NOMO-1 (cell line): ENCODE measurements around the gene EIF4E1B.
A peak's percentile ranks its signal among the peaks of the same experiment; 100 is the strongest.

Experiments used
- DNase-seq, 2 experiments: peaks; one replicate each; lab custom pipeline; 2025; ENCODE audit not compliant: unreplicated experiment in 2 of 2; lab: John Stamatoyannopoulos, UW

EIF4E1B gene

DNA sequence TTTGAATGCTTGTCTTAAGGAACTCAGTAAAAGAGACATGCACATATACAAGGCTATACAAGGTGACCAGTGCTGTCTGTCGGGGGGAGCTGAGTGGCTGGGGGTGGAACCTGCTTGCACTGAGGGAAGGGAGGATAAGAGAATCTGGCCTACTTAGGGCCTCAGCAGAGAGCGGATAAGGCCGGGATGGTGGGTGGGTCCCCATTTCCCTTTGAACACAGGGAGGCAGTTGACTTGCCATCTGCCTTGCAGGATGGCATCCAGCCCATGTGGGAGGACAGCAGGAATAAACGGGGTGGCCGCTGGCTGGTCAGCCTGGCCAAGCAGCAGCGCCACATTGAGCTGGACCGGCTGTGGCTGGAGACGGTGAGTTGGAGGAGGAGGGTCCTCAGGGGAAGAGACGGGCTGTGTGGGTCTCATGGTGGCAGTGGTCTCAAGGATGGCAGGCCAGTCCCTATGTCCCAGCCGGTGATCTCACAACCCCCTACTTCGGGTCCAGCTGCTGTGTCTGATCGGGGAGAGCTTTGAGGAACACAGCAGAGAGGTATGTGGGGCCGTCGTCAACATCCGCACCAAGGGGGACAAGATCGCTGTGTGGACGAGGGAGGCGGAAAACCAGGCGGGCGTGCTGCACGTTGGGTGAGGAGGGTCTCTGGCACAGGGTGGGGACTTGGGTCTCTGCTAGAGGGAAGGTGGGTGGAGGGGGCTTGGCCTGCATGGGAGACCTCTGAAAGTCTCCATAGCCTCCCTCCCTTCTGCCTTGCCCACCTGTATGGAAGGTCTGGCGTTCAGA, 14.6 kb downstream of the EIF4E1B start:
- no peak for DNase-seq

DNA sequence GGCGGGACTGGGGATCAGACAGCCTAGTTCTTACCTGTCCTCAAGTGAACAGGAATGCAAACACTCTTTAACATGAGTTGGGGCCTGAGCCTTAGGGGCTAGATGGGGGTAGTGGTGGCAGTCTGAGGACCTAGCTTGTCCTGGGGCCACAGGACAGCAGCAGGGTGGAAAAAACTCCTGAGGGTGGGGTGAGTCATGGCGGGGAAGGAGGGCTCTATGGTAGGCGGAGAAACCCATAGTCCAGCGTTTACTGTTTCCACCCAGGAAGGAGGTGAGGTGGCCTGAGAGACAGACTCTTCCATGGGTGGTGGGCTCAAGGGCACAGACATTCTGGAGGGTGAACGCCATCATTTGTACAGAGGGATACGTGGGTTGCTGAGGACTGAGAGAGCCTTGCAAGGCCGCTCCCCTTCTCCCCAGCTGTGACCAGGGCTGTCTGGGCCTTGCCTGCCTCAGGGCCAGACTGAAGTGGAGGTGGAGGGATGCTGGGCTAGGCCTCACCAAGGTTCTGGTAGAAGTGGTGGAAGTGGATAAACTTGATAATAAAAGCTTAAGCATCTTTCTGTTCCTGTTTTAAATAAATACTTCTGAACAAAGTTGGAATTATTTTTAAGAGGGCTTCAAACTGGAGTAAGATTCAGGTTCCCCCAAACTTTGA, 15.7 kb downstream of the EIF4E1B start:
- DNase-seq: no peak

- DNase-seq: no peak
These were observed 16.2 kb downstream of the EIF4E1B start for GRCh38 chr5:176646707-176647029.

GRCh38 chr5:176647030-176647842, 16.8 kb downstream of the EIF4E1B start, which contains the start of gene TSPAN17:
TSPAN17 (plus strand) TSS chr5:176647484; CDS start chr5:176647616, 132 bp downstream.
- DNase-seq: peak; percentile 96 to 98

DNA sequence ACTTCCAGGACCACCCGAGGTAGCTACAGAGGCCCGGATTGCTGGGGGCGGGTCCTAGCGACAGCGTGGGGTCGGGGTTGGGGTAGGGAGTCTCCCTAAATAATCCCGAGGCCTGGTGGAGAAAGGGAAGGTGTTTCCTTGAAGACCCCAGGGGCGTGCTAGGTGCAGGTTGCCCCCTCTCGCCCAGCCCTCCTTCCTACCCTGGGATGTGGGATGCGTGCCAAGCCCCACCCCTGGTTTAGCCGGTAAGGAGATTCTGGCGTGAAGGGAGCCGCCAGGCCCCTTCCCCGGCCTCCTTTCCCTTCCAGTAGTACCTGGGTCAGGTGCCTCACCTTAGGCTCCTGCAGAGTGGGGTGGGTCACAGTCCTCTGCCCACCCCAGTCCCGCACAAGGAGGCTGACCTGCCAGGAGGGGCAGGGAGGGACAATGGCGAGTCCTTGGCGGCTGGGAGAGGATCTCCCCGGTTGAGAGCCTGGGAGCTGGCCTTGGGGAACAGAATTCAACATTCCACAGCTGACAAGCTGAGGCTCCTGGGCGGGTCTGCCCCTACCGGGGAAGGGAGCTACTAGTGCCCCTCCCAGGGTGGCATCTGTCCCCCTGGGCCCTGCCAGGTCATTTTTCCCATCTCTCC, 17.5 kb downstream of the EIF4E1B start:
- no peak for DNase-seq

DNA sequence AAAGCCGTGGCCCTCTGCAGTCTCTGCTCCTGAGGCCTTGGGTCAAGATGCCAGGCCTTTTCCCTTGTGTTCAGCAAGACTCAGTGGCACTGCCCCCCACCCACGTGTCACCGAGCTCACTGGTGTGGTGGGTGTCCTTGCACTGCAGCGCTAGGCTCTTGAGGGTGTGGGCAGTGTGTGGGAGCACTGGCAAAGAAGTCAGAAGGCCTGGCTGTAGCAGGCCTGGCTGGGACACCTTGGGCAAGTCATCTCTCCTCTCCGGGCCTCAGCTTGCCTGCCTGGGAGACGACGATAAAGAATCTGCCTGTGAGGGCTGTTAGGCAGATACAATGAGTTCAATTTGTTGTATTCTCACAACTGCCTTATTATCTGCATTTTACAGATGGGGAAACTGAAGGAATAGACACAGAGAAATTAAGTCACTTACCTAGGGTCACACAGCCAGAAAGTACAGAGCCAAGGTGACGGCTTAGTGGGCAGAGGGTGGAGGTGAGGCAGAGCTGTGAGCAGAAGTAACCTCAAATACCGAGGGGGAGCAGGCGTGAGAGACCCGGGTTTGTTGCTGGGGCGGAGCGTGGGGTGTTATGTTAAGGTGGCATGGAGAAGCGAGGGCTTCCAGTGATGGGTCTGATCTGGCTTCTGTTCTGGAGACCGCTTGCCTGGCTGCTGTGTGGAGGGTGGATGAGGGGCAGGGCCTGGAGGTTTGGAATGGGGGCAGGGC, 18.2 kb downstream of the EIF4E1B start:
- no peak for DNase-seq

DNA sequence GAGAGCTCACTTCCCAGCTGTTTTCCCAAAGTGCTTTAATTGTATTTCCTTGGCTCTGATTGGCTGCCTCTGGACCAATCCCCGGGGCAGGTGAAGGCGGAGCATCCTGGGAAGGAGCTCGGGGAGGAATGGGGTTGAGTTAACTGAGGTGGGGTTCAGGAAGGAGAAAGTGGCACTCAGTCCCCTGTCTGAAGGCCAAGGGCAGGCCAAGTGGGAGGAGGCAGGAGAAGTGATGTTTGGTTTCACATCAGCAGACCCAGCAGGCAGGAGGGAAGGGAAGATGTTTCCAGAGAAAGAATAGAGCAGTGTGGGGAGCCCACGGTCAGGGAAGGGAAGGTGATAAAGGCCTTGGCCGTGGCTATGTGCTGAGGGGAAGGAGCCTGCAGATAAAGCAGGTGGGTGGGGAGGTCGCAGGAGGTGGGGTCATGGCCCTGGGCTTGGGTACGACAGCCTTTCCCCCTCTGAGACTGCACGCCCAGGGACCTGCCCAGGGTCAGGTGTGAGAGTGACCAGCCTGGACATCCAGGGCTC, 19.9 kb downstream of the EIF4E1B start:
- DNase-seq: no peak

GRCh38 chr5:176651472-176651980, 21.1 kb downstream of the EIF4E1B start:
- DNase-seq: no peak

DNA sequence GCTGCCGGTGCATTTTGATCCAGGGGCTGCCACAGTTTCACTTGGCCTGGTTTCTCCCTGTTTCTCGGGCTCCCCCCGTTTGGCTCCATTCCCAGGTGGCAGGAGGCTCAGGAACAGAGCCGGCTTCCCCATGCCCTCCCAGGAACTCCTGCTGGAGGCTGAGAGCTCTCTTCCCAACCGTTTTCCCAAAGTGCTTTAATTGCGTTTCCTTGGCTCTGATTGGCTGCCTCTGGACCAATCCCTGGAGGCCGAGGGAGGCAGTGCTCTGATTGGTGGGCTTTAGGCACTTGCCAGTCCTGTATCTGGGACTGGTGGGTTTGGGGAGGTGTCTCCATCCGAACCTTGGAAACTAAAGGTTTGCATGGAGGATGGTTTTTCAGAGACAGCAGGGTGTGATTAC, 21.7 kb downstream of the EIF4E1B start:
- DNase-seq: no peak

DNA sequence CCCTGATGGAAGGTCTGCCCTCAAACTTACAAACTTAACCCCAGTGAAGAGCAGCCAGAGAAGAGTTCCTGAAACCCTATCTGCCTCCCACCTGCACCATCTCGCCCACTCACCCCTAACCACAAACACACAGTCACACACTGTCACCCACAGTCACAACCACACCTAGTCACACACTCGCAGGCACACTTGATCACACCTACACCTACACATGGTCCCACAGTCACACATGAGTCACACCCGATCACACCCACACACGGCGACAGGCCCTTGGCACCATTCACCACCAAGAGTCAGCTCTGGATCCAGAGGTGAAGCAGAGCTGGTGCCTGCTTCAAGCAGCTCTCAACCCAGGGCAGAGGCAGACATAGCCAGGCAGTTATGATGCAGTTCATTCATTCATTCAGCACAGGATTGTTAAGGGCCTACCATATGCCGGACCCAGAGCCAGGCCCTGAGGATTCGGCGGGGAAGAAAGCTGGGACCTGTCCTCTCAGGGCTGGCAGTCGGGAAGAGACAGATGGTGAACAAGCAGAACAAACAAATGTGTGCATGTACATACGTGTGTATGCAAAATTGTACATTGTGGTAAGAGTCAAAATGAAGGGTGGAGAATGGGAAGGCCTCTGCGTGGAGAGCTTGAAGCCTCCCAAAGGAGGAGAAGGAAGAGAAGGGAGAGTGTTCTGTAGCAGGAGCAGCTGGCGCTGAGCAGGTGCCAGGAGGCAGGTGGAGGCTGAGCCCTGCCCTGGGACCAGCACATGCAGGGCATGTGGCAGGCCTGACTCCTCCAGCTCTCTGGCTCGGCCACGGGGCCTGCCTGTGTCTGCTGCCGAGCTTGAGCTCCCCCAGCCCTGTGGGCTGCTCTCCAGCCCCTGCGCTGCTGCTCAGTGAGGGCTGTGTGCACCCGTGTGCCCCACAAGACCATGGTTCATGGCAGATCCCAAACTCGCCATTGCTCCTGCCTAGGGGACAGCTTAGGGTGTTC, 23.2 kb downstream of the EIF4E1B start:
- no peak for DNase-seq

- no peak for DNase-seq
These were observed 24.4 kb downstream of the EIF4E1B start for GRCh38 chr5:176654856-176655255.

DNA sequence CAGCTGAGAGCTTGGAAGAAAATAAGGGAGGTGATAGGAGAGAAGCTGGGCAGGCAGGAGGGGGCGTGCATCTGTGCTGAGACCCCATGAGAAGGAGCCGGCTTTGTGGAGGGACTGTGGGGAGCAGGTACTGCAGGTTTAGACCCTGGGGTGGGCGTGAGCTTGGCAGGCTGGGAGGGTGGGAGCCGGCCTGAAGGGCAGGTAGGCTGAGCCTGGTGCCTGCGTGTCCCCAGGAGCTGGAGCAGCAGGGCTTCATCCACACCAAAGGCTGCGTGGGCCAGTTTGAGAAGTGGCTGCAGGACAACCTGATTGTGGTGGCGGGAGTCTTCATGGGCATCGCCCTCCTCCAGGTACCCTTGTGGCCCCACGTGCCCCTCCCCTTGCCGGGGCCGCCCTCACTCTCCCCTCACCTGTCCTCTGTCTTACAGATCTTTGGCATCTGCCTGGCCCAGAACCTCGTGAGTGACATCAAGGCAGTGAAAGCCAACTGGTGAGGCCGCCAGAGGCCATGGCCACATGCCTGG, 26.1 kb downstream of the EIF4E1B start:
- DNase-seq: no peak

DNA sequence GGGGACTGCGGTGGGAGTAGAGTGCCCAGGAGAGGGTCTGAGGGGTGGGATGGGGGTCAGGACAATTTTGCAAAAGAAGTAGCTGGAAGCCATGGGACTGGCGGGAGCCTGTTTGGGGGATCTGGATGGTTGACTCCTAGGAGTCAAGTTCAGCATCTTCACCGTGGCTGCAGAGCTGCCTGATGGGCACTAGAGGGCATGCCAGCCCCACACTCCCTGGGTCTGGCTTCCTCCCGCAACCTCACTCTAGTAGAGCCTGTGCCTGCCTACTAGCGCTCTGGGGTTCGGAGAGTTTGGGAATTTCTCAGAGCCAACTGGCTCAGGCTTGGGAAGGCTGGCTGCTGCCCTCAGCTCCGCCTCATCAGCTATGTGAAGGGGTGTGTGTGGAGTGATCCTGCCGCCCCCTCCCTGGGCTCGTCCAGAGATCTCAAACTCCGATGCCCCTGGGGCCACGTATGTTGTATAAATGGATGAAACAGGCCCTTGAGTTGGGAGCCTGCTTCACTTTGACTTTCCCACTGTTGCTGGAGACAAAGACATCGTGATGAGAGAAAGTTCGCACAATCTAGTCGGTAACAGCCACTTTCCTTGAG, 27.6 kb downstream of the EIF4E1B start:
- peak; percentile 22 to 38 for DNase-seq

DNA sequence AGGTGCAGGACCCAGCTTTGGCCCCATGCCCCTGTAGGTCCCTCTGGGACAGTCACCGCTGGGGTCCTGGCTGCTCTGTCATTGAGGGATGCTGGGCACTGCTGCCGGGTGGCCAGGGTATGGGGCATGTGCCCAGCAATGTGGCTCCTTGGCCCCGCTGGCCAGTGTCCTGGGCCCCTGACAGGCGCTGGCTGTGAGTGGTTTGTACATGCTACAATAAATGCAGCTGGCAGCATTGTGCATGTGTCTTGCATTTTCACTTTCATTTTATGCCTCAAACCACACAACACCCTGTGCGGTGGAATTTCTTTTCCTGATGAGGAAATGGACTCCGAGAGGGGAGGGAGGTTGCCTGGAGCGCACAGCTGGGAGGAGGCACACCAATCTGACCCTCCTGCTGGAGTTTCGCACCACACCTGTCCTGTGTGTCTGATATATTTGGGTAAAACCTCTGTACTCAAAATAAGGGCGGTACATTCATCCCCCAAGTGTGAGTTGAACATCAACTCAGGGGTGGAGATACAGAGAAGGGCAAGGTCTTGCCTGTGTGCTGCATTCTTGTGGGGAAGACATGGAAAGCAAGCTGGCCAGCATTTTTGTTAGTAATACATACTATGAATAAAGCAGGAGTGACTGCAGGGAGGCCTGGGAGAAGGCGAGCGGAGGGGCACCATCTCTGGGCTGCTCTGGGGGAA, 28.5 kb downstream of the EIF4E1B start:
- peak; percentile 11 to 15 for DNase-seq

DNA sequence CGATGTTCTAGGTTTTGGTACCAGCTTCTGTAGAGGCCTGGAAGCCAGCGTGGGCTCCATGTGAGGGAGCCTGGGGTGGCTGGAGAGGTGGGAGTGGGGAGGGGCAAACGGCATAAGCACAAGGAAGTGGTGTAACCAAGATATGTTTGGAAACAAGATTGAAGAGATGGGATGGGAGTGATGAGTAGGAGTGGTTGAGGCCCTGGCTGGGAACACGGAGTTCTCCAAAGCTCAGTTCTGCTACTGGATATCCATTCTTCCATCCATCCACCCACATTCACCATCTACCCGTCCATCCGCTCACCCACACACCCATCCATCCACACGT, 29.0 kb downstream of the EIF4E1B start:
- DNase-seq: no peak

DNA sequence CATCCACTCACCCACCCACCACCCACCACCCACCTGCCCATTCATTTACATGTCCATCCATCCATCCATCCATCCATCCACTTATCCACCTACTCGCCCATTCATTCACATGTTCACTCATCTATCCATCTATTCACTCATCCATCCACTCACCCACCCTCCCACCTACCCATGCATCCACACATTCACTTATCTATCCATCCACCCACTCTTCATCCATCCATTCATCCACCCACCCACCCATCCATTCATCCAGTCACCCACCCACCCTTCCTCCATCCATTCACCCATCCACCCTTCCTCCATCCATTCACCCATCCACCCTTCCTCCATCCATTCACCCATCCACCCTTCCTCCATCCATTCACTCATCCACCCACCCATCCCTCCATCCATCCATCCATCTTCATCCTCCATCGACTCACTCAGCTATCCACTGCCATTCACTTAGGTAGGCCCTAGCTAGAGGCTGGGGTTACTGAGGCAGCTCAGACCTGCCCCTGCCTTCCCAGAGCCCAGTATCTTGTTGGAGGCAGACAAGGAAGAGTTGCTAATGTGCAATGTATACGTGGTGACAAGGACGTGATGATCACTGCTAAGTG, 29.5 kb downstream of the EIF4E1B start:
- no peak for DNase-seq

DNA sequence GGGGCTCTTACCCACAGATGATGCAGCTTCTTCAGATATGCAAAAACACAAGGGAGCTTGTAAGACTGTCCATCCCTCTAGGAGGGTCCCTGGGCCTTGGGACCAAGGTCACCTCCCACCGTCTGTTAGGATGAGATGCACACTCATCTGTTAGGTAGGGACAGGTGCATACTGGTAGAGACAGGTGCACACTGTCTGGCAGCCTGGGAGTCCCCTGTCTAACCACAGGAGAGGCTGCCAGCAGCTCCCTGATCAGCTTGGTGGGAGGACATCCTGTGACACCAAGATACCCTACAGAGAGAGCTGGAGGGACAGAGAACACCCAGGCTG, 30.0 kb downstream of the EIF4E1B start:
- DNase-seq: no peak
